Neural crest cell (in vitro differentiated cells): ENCODE results near the gene CDK12. TPM values are rescaled to one million over a fixed set of nuclear protein-coding genes. Genes with fewer than 3 reads are reported as not detected.

Experiments used
- DNase-seq: peaks from one replicate; pipeline ENCODE4 v3.0.0; 2021; ENCODE audit warnings: low read depth, mixed read lengths, low spot score
- H3K27ac Mint-ChIP-seq: one replicate; pipeline ENCODE4 v1.8.0; 2021; ENCODE audit warnings: mild to moderate bottlenecking, mixed read lengths; ENCODE audit not compliant: unreplicated experiment
- H3K27me3 Mint-ChIP-seq: 2 replicates; pipeline ENCODE4 v1.8.0; 2021; ENCODE audit warnings: low read depth, mild to moderate bottlenecking, mixed read lengths
- H3K36me3 Mint-ChIP-seq: 2 replicates; pipeline ENCODE4 v1.8.0; 2021; ENCODE audit warnings: low read depth, mild to moderate bottlenecking, mixed read lengths
- H3K4me1 Mint-ChIP-seq: 2 replicates; pipeline ENCODE4 v1.8.0; 2021; ENCODE audit warnings: mixed read lengths
- H3K4me3 Mint-ChIP-seq: one replicate; pipeline ENCODE4 v1.8.0; 2021; ENCODE audit warnings: mild to moderate bottlenecking, mixed read lengths
- H3K9me3 Mint-ChIP-seq: 2 replicates; pipeline ENCODE4 v1.8.0; 2021; ENCODE audit warnings: mixed read lengths
- total RNA-seq: library from RNA; stranded (reverse); gene quantifications from 2 replicates; pipeline ENCODE4 v1.2.1, GENCODE V29; 2021
- TF ChIP-seq, protein P1 (sequence below): fragments of 200-600 bp; sonication (generic); conservative IDR thresholded peaks from 2 replicates; pipeline ENCODE4 v1.5.0; 2021; ENCODE audit warnings: antibody characterized with exemption, mild to moderate bottlenecking

CDK12 gene
- total RNA-seq, 1 donor from 2014 or later, result 69.8 TPM

DNA sequence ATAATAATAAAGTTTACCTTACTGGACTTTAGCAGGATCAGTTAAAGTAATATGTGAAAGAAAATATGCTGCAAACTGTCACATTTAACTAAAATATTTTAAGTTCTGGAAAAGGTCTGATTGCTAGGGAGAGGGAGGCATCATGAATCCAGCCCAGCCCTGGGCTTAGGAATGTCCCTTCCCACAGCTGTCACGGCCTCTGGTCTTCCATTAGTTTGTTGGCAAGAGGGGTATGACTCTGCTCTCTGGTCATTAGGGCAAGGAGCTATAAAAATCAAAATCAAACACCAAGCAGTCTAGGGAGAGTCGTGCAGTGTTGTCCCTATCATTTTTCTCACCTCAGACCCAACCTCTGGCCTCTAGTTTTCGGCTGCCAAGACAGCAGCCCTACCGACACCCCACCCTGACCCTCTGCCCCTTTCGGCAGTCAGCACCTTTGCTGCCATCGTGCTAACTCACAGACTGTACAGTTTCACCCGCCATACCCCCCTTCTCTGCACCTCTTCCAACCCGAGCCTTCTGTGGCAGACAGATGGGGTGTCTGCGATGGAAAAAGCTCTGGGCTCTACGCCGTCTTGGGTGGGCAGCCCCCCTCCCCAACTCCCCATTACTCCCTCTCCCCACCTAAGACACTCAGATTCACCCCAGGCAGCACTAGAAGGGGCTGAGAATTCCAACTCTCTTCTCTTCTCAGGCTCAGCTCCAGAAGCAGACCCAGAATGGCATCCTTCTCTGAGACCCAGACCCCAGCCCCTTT is 105.0 kb downstream of the CDK12 start:
- Mint-ChIP-seq H3K27me3 (no peaks in the 10 kb centered on the region), H3K36me3 (peaks cover 10% of the 10 kb centered on the region), H3K9me3 (peaks cover 3% of the 10 kb centered on the region), H3K4me1 (peaks cover 17% of the 10 kb centered on the region), H3K4me3 (no peak overlapping the region), H3K27ac (peak overlapping the region; percentile 50)
- TF ChIP-seq, protein P1, sequence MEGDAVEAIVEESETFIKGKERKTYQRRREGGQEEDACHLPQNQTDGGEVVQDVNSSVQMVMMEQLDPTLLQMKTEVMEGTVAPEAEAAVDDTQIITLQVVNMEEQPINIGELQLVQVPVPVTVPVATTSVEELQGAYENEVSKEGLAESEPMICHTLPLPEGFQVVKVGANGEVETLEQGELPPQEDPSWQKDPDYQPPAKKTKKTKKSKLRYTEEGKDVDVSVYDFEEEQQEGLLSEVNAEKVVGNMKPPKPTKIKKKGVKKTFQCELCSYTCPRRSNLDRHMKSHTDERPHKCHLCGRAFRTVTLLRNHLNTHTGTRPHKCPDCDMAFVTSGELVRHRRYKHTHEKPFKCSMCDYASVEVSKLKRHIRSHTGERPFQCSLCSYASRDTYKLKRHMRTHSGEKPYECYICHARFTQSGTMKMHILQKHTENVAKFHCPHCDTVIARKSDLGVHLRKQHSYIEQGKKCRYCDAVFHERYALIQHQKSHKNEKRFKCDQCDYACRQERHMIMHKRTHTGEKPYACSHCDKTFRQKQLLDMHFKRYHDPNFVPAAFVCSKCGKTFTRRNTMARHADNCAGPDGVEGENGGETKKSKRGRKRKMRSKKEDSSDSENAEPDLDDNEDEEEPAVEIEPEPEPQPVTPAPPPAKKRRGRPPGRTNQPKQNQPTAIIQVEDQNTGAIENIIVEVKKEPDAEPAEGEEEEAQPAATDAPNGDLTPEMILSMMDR, result no peak
- no peak for DNase-seq

DNA sequence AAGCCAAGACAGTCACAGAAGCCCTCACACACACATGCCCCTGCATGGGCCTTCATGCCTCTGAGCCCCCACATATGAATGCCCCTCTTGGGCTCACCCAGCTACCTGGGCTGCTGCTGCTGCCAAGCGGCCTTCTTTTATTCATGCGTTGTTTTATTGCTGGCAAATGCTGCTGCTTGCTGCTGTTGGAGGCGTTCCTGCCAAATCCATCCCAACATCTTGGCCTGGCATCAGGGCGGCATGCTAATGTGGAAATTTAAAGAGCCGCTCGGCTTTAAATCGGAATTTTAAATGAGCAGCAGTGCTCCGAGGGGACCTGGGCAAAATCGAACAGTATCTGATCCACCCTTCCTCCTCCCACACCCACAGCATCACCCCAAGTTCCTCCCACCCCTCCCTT is 107.4 kb downstream of the CDK12 start:
- H3K9me3 Mint-ChIP-seq, result peaks cover 3% of the 10 kb centered on the region
- TF ChIP-seq, protein P1, result no peak
- H3K27me3 Mint-ChIP-seq, result no peaks in the 10 kb centered on the region
- peaks cover 13% of the 10 kb centered on the region for H3K4me1 Mint-ChIP-seq
- H3K36me3 Mint-ChIP-seq, result peaks cover 14% of the 10 kb centered on the region
- no peak for DNase-seq
- H3K4me3 Mint-ChIP-seq, result peak overlapping the region; percentile 31
- no peak overlapping the region for H3K27ac Mint-ChIP-seq

DNA sequence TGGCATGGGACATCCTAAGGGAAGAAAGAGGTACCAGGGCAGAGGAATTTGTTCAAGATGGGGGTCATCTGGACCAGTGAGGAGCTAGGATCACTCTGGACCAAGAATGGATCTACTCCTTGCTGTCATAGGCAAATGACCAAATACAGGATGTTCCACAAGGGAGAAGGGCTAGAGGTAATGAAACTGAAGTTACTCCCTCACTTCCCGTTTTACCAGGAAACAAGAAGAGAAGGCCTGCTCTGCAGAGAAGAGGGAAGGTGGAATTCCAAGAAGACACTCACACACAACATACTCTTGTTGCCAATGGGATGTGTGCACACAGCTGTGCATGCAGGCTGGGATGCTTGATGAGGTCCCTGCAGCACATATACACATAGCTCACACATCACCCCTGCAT is 107.8 kb downstream of the CDK12 start:
- peaks cover 13% of the 10 kb centered on the region for H3K4me1 Mint-ChIP-seq
- TF ChIP-seq, protein P1, result no peak
- H3K4me3 Mint-ChIP-seq, result peak overlapping the region; percentile 31
- H3K36me3 Mint-ChIP-seq, result peaks cover 14% of the 10 kb centered on the region
- DNase-seq, result no peak
- H3K9me3 Mint-ChIP-seq, result peaks cover 3% of the 10 kb centered on the region
- H3K27me3 Mint-ChIP-seq, result peaks cover 3% of the 10 kb centered on the region
- H3K27ac Mint-ChIP-seq, result no peak overlapping the region

DNA sequence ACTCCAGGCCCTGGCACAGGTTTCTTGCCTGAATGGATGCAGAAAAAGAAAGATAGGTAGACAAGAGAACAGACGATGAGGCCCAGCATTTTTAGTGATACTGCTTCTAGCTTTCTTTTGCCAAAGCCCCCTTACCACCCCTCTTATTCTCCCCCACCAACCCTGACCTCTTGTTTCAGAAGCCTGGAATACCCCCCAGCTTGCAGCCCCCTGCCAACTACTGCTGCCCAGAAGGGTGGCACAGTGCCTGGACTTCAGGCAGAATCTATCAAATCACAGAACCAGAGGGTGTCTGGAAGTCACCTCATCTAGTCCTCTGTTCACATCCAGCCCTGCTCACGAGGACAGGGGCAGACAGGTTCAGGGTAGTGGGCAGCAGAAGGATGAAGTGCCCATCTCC is 110.8 kb downstream of the CDK12 start:
- H3K36me3 Mint-ChIP-seq, result peaks cover 14% of the 10 kb centered on the region
- no peak for DNase-seq
- H3K4me3 Mint-ChIP-seq, result no peak overlapping the region
- H3K27ac Mint-ChIP-seq, result no peak overlapping the region
- peaks cover 13% of the 10 kb centered on the region for H3K27me3 Mint-ChIP-seq
- peaks cover 5% of the 10 kb centered on the region for H3K4me1 Mint-ChIP-seq
- H3K9me3 Mint-ChIP-seq, result peaks cover 3% of the 10 kb centered on the region
- TF ChIP-seq, protein P1, result no peak

DNA sequence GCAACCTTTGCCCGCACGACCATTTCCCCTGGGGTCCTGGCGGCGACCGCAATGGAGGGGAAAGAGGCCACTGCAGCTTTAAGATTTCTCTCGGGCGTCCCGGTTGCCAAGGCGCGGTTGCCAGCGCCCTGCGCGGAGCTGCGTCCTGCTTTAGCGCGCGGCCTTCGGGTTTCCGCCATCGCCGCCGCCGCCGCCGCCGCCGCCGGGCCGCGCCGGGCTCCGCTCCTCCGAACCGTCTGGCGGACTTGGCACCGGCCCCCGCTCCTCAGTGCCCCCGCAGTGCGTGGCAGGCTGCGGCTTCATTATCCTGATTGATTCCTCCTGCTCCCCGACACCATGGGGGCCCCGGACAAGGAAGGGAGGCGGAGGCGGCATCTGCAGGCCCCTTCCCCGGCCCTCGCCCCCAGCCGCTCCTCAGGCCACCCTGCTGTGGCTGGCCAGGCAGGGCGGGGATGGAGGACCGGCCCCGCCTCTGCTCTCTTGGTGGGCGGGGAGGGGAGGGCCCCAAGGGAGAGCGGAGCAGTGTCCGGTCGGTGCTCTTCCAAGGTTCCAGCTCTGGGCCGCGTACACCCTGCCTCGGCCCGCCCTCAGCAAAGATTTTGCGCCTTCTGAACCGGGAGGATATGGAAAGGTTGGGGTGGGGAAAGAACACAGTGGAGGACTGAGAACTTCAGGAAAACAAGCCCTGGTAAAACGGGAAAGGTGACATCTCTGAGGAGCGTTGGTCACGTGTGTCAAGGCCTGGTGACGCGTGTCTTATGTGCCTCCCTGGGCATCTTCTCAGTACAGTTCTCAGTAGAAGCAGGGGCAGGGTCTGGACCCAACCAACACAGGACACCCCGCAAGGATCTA is 112.4 kb downstream of the CDK12 start:
- DNase-seq, result peak; percentile 59
- H3K27ac Mint-ChIP-seq, result peak overlapping the region; percentile 90
- H3K4me1 Mint-ChIP-seq, result peaks cover 5% of the 10 kb centered on the region
- peaks cover 3% of the 10 kb centered on the region for H3K9me3 Mint-ChIP-seq
- H3K4me3 Mint-ChIP-seq, result peak overlapping the region; percentile 96
- TF ChIP-seq, protein P1, result no peak
- H3K36me3 Mint-ChIP-seq, result peaks cover 14% of the 10 kb centered on the region
- peaks cover 13% of the 10 kb centered on the region for H3K27me3 Mint-ChIP-seq
